CD14-positive monocyte (primary cell): ENCODE measurements around the gene ZNF91. TPM values are rescaled to one million over a fixed set of nuclear protein-coding genes. Genes with fewer than 3 reads are reported as not detected.

Source experiments
- DNase-seq, 3 donors: peaks; one replicate each; pipeline ENCODE4 v3.0.0-alpha.2; 2011 to 2022
- H2AFZ ChIP-seq: 2 replicates; pipeline ENCODE4 v1.6.0; 2012; ENCODE audit warnings: mild to moderate bottlenecking, low read depth, low read length, inconsistent platforms; ENCODE audit not compliant: insufficient read depth, poor library complexity, severe bottlenecking
- H3K27ac ChIP-seq, 2 donors: 1 replicate in 1 of 2; 2 replicates in 1 of 2; pipeline ENCODE4 v1.5.1; 2012 to 2013; ENCODE audit warnings: low read length in 2 of 2, control low read depth in 1 of 2, inconsistent platforms in 1 of 2, low read depth in 1 of 2, mild to moderate bottlenecking in 1 of 2
- H3K27me3 ChIP-seq, 2 donors: one replicate each; pipeline versions ENCODE4 v1.6.0 to v1.6.1; 2011 to 2013; ENCODE audit warnings: low read length in 2 of 2; ENCODE audit not compliant: control insufficient read depth in 2 of 2, insufficient read depth in 2 of 2
- H3K36me3 ChIP-seq, 2 donors: replicated peaks in 1 of 2; 1 replicate in 1 of 2; 2 replicates in 1 of 2; pipeline versions ENCODE4 v1.5.1 to v1.6.1; 2012 to 2013; ENCODE audit warnings: low read length in 2 of 2, control low read depth in 1 of 2, inconsistent platforms in 1 of 2, mild to moderate bottlenecking in 1 of 2; ENCODE audit not compliant: insufficient read depth in 2 of 2, control insufficient read depth in 1 of 2
- H3K4me1 ChIP-seq, 2 donors: 1 replicate in 1 of 2; 2 replicates in 1 of 2; pipeline versions ENCODE4 v1.5.1 to v1.6.1; 2012 to 2013; ENCODE audit warnings: low read length in 2 of 2, control low read depth in 1 of 2, inconsistent platforms in 1 of 2, mild to moderate bottlenecking in 1 of 2, moderate library complexity in 1 of 2; ENCODE audit not compliant: insufficient read depth in 2 of 2, control insufficient read depth in 1 of 2
- H3K4me2 ChIP-seq: replicated peaks from 2 replicates; pipeline ENCODE3; 2012; ENCODE audit warnings: low read length, moderate library complexity, mild to moderate bottlenecking; ENCODE audit not compliant: poor library complexity, severe bottlenecking; ENCODE audit errors: extremely low read depth
- H3K4me3 ChIP-seq, 3 experiments: fragments of 200-600 bp in 1 of 3; sonication (generic) in 1 of 3; replicated peaks in 1 of 3; 1 replicate in 2 of 3; 2 replicates in 1 of 3; pipeline ENCODE4 v1.5.1; 2011 to 2013; ENCODE audit warnings: low read length in 3 of 3, mild to moderate bottlenecking in 3 of 3, control low read depth in 2 of 3, low read depth in 2 of 3, inconsistent platforms in 1 of 3, moderate library complexity in 1 of 3
- H3K79me2 ChIP-seq: 2 replicates; pipeline ENCODE4 v1.6.0; 2012; ENCODE audit warnings: mild to moderate bottlenecking, control low read depth, inconsistent platforms, low read length, moderate library complexity; ENCODE audit not compliant: insufficient read depth
- H3K9ac ChIP-seq: 2 replicates; pipeline ENCODE4 v1.6.0; 2017; ENCODE audit warnings: low read length, mild to moderate bottlenecking; ENCODE audit not compliant: insufficient read depth, poor library complexity, severe bottlenecking
- H3K9me3 ChIP-seq, 2 donors: replicated peaks in 1 of 2; 1 replicate in 1 of 2; 2 replicates in 1 of 2; pipeline versions ENCODE4 v1.5.1 to v1.6.1; 2012 to 2013; ENCODE audit warnings: low read length in 2 of 2, control low read depth in 1 of 2; ENCODE audit not compliant: control insufficient read depth in 1 of 2, insufficient read depth in 1 of 2
- H4K20me1 ChIP-seq: 2 replicates; pipeline ENCODE4 v1.6.0; 2012; ENCODE audit warnings: mild to moderate bottlenecking, low read length, control low read depth, moderate library complexity; ENCODE audit not compliant: insufficient read depth
- H3K27ac Mint-ChIP-seq, 7 donors: one replicate each; pipeline ENCODE4 v1.8.0; 2020; ENCODE audit warnings: mild to moderate bottlenecking in 7 of 7, mixed read lengths in 7 of 7, moderate library complexity in 6 of 7, inconsistent platforms in 2 of 7
- H3K27me3 Mint-ChIP-seq, 3 donors: one replicate each; pipeline ENCODE4 v1.8.0; 2021 to 2022; ENCODE audit warnings: low read depth in 3 of 3, mild to moderate bottlenecking in 3 of 3, mixed read lengths in 3 of 3, moderate library complexity in 3 of 3, inconsistent platforms in 1 of 3
- H3K36me3 Mint-ChIP-seq, 2 donors: one replicate each; pipeline ENCODE4 v1.8.0; 2020; ENCODE audit warnings: mixed read lengths in 2 of 2, inconsistent platforms in 1 of 2, mild to moderate bottlenecking in 1 of 2
- H3K4me1 Mint-ChIP-seq: one replicate; pipeline ENCODE4 v1.8.0; 2020; ENCODE audit warnings: mild to moderate bottlenecking, mixed read lengths
- H3K4me3 Mint-ChIP-seq, 2 donors: one replicate each; pipeline ENCODE4 v1.8.0; 2020; ENCODE audit warnings: mild to moderate bottlenecking in 2 of 2, mixed read lengths in 2 of 2, moderate library complexity in 1 of 2
- H3K9me3 Mint-ChIP-seq, 7 donors: one replicate each; pipeline ENCODE4 v1.8.0; 2020 to 2022; ENCODE audit warnings: mixed read lengths in 7 of 7, mild to moderate bottlenecking in 6 of 7, moderate library complexity in 6 of 7, inconsistent platforms in 2 of 7
- CTCF ChIP-seq: fragments of 200-600 bp; IDR thresholded peaks from one replicate; pipeline ENCODE4 v1.8.0; 2022; ENCODE audit warnings: antibody characterized with exemption, mild to moderate bottlenecking
- WGBS: methylation state at CpG from one replicate; pipeline ENCODE4 v1.1.5; 2013; ENCODE audit warnings: missing lambda C conversion rate; ENCODE audit not compliant: insufficient coverage; 5-methylcytosine and 5-hydroxymethylcytosine counted together
- intact Hi-C, 2 donors: fragments of 100-400 bp; cut with micrococcal nuclease; formaldehyde crosslinking; loops; one replicate each; pipeline versions ENCODE4 v1.15.0 to v1.15.1; 2023
- polyA plus RNA-seq, 3 donors: library from polyadenylated mRNA; depleted of rRNA in 1 of 3; unstranded in 2 of 3; stranded (reverse) in 1 of 3; fragments of 300-500 nt in 2 of 3; fragments of >200 nt in 1 of 3; fragmentation: Illumina TruSeq in 2 of 3; gene quantifications; 1 replicate in 2 of 3; 2 replicates in 1 of 3; pipeline ENCODE4 v1.2.3, GENCODE V29; 2012 to 2021

ZNF91 gene
- polyA plus RNA-seq, 3 donors = 3.5 to 5.5 (median 4.9) TPM

GRCh38 chr19:23402388-23402787 is 7.1 kb upstream of the ZNF91 start:
- Histone ChIP-seq H4K20me1 (no peaks in the 10 kb centered on the region), H3K36me3 (no peaks in the 10 kb centered on the region), H3K27ac (no peak overlapping the region), H3K27me3 (no peaks in the 10 kb centered on the region), H2AFZ (no peak overlapping the region), H3K4me3 (no peak overlapping the region), H3K4me1 (no peaks in the 10 kb centered on the region), H3K4me2 (no peak overlapping the region), H3K79me2 (no peaks in the 10 kb centered on the region), H3K9me3 (peaks cover 42 to 66% of the 10 kb centered on the region in 2 donors), H3K9ac (no peak overlapping the region)
- 76% methylated on average over 2 of the region's 2 CpGs for WGBS
- H3K9me3 Mint-ChIP-seq = peaks cover 19 to 54% (median 45%) of the 10 kb centered on the region in 7 donors
- no peak overlapping the region for H3K27ac Mint-ChIP-seq
- no peaks in the 10 kb centered on the region for H3K4me1 Mint-ChIP-seq
- no peak for TF ChIP-seq CTCF
- no peak for DNase-seq
- no peaks in the 10 kb centered on the region for H3K27me3 Mint-ChIP-seq
- intact Hi-C loops = no loop called here
- no peaks in the 10 kb centered on the region for H3K36me3 Mint-ChIP-seq
- no peak overlapping the region for H3K4me3 Mint-ChIP-seq

DNA sequence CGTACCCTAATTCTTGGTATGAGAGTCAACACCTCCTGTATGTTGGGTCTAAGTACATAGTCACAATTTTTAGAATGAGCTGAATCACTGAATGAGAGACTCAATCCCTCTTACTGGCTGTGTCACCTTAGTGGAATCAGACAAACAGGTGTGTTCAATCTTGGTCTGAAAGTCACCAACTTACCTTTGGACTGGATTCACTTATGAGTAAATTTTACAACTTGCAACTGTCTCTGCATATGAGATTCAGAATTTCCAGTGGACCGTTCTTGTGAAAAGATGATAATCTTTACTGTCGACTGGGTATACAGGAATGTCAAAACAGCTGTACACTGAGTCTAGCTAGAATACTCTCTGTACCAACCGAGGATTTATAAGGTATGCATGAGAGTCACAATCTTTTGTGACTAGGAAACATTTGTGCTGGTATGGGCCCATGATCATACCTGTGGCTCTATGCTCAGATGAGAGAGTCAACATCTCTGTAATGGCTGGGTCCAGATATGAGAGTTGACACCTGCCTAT is 5.9 kb upstream of the ZNF91 start:
- no peak for DNase-seq
- Mint-ChIP-seq H3K4me3 (no peak overlapping the region), H3K36me3 (no peaks in the 10 kb centered on the region), H3K4me1 (no peaks in the 10 kb centered on the region), H3K9me3 (peaks cover 20 to 48% (median 38%) of the 10 kb centered on the region in 7 donors), H3K27me3 (no peaks in the 10 kb centered on the region), H3K27ac (no peak overlapping the region)
- no peaks in the 10 kb centered on the region for H4K20me1 ChIP-seq
- no peak overlapping the region for H3K9ac ChIP-seq
- H2AFZ ChIP-seq = no peak overlapping the region
- no peak overlapping the region for H3K27ac ChIP-seq
- H3K4me3 ChIP-seq = no peak overlapping the region
- no peaks in the 10 kb centered on the region for H3K27me3 ChIP-seq
- TF ChIP-seq CTCF = no peak
- peaks cover 39 to 56% of the 10 kb centered on the region in 2 donors for H3K9me3 ChIP-seq
- no peak overlapping the region for H3K4me2 ChIP-seq
- H3K36me3 ChIP-seq = no peaks in the 10 kb centered on the region
- intact Hi-C loops = no loop called here
- H3K79me2 ChIP-seq = no peaks in the 10 kb centered on the region
- no peaks in the 10 kb centered on the region for H3K4me1 ChIP-seq
- WGBS = 80% methylated on average over 1 of the region's 4 CpGs
